ENCODE data around the gene GABRG3.

DNA sequence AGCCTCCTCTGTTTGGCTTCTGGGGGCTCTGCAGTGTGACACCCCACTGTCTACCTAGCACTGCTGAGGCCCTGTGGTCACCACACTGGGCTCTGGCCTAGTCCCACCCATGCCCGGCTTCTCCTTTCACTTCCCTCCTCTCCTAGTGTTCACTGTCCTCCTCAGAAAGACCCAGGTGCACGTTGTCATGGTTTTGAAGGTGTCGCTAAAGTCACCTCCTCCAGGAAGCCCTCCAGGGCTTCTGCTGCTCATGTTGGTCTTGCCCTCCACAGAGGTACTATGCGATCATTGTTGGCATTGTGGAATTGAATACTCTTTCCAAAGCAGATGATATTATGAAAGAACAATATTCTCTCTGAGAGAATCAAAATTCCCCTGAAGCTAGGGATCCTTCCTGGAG, 163.5 kb downstream of the GABRG3 start:
- TF ChIP-seq POLR2A (IDR thresholded peaks at IDR 0.05; ENCODE audit: borderline replicate concordance, extremely low read depth, insufficient read depth, insufficient read length) (no peak), CTCF (IDR thresholded peaks at IDR 0.05 in 2 of 3, conservative IDR thresholded peaks at IDR 0.05 in 1 of 3; ENCODE audit: borderline replicate concordance in 1 of 3, insufficient read depth in 1 of 3, low read depth in 2 of 3, low read length in 2 of 3) (no peak), EZH2 (IDR thresholded peaks at IDR 0.05) (no peak), POLR2AphosphoS5 (IDR thresholded peaks at IDR 0.05; ENCODE audit: low read depth, low read length) (no peak), REST (IDR thresholded peaks at IDR 0.05; ENCODE audit: low read depth) (no peak), YY1 (IDR thresholded peaks at IDR 0.05; ENCODE audit: extremely low read depth, insufficient replicate concordance, low read depth, low read length) (no peak), CEBPB (IDR thresholded peaks at IDR 0.05; ENCODE audit: low read depth) (no peak), JUND (IDR thresholded peaks at IDR 0.05) (no peak), RAD21 (IDR thresholded peaks at IDR 0.05; ENCODE audit: low read depth) (no peak), ATF3 (IDR thresholded peaks at IDR 0.05) (no peak), SRF (IDR thresholded peaks at IDR 0.05; ENCODE audit: low read depth) (no peak), SIN3A (IDR thresholded peaks at IDR 0.05; ENCODE audit: low read depth) (no peak)

All from HCT116 (cell line).